CD4-positive, alpha-beta T cell treated with Interleukin-17A for 1 hour (primary cell): ENCODE data around the gene LCE3D.
"Not testable (repeated sequence)": the region's sequence is repeated elsewhere in the genome, so short reads cannot be mapped to it uniquely, and the experiment has no call there.

Experiments used
- DNase-seq: peaks from one replicate; pipeline ENCODE4 v3.0.0-alpha.2; 2020

The LCE3D gene, protein sequence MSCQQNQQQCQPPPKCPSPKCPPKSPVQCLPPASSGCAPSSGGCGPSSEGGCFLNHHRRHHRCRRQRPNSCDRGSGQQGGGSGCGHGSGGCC

DNA sequence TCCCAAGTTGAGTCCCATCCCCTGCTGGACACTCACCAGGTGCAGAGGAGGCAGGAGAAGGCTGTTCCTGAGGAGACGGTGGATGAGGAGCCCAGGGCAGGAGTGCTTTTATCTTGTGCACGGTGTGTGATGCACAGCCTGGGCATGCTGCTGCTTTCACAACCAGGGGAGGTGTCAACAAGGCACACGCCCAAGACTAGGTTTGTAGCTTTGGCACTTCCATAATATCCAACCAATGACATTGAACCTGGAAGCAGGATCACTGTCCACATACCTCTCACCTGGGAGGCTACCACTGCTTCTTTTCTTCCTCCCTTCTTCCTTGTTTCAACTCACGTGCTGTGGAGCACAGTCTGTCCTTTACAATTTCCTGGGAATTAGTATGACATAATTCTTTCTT is at the start of gene LCE3D:
LCE3D (minus strand) TSS at position 84 of the 400 bp plus-strand sequence. CDS start 580 bp downstream, outside the sequence.
- DNase-seq: no peak

GRCh38 chr1:152626744-152627143 is 46.4 kb upstream of the LCE3D start:
- no peak for DNase-seq

GRCh38 chr1:152623203-152623844 is 43.0 kb upstream of the LCE3D start:
- DNase-seq: no peak

- DNase-seq: no peak
Measured at GRCh38 chr1:152622803-152623202, 42.5 kb upstream of the LCE3D start, which contains the start of gene LCE3A. TSS of gene LCE3A (minus strand) at chr1:152623103. CDS start at chr1:152623103, 0 bp downstream.

GRCh38 chr1:152621993-152622392 is 41.7 kb upstream of the LCE3D start:
- no peak for DNase-seq

GRCh38 chr1:152613511-152613910 is 33.2 kb upstream of the LCE3D start, which contains the start of gene LCE3B:
TSS of gene LCE3B (plus strand) at chr1:152613811. CDS start at chr1:152613811, 0 bp downstream.
- no peak for DNase-seq

- no peak for DNase-seq
Measured at GRCh38 chr1:152599934-152600333, 19.6 kb upstream of the LCE3D start, which contains the start of gene LCE3C. TSS of gene LCE3C (plus strand) at chr1:152600234. CDS start at chr1:152600732, 498 bp downstream.

- no peak for DNase-seq
Measured at GRCh38 chr1:152596986-152597385, 16.7 kb upstream of the LCE3D start.

- no peak for DNase-seq
Measured at GRCh38 chr1:152585586-152585985, 5.3 kb upstream of the LCE3D start.

- no peak for DNase-seq
Measured at GRCh38 chr1:152582647-152583046, 2.3 kb upstream of the LCE3D start.

- DNase-seq: not testable (repeated sequence)
Measured at GRCh38 chr1:152579526-152579925, 790 bp downstream of the LCE3D start.

DNA sequence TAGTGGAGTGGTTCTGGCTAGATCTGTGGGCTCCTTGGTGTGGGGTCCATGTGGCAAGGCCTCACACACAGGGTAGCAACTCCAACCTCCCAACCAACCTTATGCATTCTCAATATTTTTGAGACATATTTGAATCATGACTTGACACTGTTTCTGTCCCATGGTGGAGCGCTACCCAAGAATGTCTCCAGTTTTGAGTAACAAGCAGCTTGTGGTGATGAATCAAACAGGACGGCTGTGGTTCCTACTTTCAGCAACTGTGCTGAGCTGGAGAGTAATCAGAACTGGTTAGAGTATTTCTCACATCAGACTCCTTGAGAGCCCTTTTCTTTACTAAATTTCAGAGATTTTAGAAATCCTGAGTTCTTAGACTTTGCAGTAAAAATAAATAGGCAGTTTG is 3.1 kb downstream of the LCE3D start:
- DNase-seq: no peak

- DNase-seq: no peak
Measured at GRCh38 chr1:152566681-152567080, 13.6 kb downstream of the LCE3D start, which contains the start of gene LCE3E. TSS of gene LCE3E (minus strand) at chr1:152566780. CDS start at chr1:152566208, 572 bp downstream.

DNA sequence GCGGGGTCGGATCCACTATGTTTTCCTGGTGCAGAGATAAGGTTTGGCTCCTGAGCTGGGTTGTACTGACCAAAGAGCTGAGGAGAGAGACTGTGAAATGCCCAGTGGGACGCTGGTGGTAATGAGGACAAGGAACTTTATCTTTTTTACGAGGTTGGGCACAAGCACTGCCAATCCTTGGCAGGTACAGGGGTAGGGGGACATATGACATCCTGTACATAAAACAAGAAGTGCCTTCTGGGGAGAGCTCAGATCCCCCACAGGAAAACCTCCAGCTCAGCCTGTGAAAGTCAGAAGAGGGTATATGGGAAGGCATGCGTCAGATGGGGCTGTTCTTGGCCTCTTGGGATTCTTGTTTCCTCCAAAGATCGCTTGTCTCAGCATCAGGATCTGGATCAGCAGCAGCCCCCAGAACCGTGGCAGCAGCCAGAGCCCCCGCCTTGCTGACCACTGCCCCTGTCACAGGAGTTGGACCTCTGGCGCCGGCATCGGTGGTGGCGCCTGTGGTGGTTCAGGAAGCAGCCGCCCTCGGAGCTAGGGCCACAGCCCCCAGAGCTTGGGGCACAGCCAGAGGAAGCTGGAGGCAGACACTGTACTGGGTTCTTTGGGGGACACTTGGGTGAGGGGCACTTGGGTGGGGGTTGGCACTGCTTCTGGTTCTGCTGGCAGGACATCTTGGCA is 14.6 kb downstream of the LCE3D start:
- no peak for DNase-seq

DNA sequence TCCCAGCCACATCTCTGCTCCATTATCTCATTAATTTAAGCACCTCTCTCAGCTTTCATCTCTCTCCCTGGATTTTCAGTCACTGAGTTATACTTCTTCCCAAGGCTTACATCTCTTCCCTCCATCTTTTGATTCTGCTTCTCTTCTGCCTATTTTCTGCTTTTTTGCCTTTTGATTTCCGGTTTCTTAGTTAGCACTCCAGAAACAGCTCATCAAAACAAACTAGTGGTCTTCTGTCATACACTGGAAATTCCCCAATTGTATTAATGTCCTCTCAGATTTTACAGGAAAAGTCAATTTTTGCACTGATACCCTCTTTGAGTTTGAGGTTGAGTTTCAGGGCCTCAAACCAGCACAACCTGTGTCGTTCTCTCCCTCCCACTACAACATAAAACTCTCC is 15.2 kb downstream of the LCE3D start:
- DNase-seq: no peak

DNA sequence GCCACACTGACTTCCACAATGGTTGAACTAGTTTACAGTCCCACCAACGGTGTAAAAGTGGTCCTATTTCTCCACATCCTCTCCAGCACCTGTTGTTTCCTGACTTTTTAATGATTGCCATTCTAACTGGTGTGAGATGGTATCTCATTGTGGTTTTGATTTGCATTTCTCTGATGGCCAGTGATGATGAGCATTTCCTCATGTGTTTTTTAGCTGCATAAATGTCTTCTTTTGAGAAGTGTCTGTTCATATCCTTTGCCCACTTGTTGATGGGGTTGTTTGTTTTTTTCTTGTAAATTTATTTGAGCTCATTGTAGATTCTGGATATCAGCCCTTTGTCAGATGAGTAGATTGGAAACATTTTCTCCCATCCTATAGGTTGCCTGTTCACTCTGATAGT is 32.0 kb downstream of the LCE3D start:
- not testable (repeated sequence) for DNase-seq

- no peak for DNase-seq
Measured at GRCh38 chr1:152546704-152547103, 33.6 kb downstream of the LCE3D start.

- no peak for DNase-seq
Measured at GRCh38 chr1:152543820-152544219, 36.5 kb downstream of the LCE3D start.

GRCh38 chr1:152539901-152540300 is 40.4 kb downstream of the LCE3D start:
- no peak for DNase-seq

GRCh38 chr1:152537496-152537895 is 42.8 kb downstream of the LCE3D start:
- DNase-seq: no peak

DNA sequence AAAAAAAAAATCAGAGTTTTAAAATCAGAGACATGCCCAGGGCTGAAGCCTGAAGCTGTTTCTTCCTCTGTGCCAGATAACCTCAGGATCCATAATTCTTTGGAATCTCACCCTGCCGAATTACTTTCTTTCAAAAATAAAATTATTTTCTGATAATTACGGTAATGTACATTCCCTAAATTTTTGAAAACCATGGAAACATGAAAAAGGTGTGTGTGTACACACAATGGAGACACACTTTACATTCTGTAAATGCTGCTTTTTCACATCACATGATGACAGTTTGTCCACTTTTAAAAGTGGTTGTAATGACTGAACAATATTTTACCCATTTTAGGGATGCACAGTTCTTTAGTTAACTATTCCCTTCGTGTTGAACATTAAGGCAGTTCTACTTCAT is 44.5 kb downstream of the LCE3D start:
- no peak for DNase-seq

DNA sequence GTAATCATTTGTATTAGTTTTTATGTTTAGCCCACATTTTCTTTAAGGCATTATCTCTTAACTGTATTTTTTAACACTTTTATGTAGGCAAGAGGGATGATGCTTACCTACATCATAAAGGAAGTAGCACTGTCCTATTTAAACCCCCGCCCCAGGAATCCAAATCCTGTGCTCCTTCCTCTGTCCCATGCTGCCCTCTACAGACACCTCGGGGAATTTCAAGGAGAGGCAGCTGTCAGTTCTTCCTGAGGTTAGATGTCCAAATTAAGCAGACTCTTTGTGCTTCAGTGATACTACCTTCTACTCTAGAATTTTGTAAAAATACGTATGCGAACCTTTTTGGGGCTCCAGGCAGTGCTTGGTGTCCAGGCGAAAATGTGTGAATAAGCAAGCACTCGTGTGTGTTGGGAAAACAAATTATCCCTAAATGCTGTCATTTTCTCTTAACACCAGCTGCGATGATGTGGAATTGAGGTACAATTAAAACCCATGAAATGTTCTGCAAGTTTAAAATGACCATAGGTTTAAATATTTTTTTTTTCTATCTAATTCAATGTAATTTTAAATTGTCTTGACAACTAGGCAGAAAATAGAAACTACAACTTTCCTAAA is 46.9 kb downstream of the LCE3D start:
- DNase-seq: peak; percentile 10
